K562 (cell line): Measurements from ENCODE around the gene FSTL4. TPM values are rescaled to one million over a fixed set of nuclear protein-coding genes. Genes with fewer than 3 reads are reported as not detected.

Source experiments
- ATAC-seq: fragments of 200-7000 bp; cut with Tn5 transposase; 3 replicates; pipeline ENCODE4 v1.9.1; 2020; ENCODE audit warnings: moderate library complexity
- BruUV-seq: library from RNA; stranded (reverse); fragments of 400-500 nt; replicated peaks from 2 replicates; lab custom pipeline; 2021; lab: Mats Ljungman, UMichigan
- CTCF ChIA-PET: fragments of 300-600 bp; formaldehyde crosslinking; extraction: SDS; loops from one replicate; lab custom pipeline; 2021; ENCODE audit warnings: low intra/inter-chr PET ratio; lab: Yijun Ruan, JAX
- POLR2A ChIA-PET: fragments of 300-600, 350-650 bp; sonication (Branson Sonifier 250); formaldehyde crosslinking; extraction: SDS; loops from one replicate; lab custom pipeline; 2021; ENCODE audit warnings: antibody characterized with exemption, inconsistent platforms; lab: Yijun Ruan, JAX
- DNase-seq, 4 experiments: peaks; one replicate each; pipeline versions ENCODE4 v3.0.0 to v3.0.0-alpha.2; 2011 to 2018; ENCODE audit warnings: low spot score in 3 of 4, mixed read lengths in 3 of 4; ENCODE audit errors: extremely low read depth in 1 of 4
- FAIRE-seq: peaks from 2 replicates; lab custom pipeline; 2011; peaks lifted over from hg19 to GRCh38; lab: Jason Lieb, UNC
- H2AFZ ChIP-seq: 2 replicates; pipeline ENCODE4 v1.6.0; 2011; ENCODE audit warnings: low read depth, low read length, control low read depth, inconsistent platforms
- H3K27ac ChIP-seq: fragments of 200-600 bp; 3 replicates; pipeline ENCODE4 v1.8.0; 2011; ENCODE audit warnings: low read depth, mild to moderate bottlenecking, control low read depth, inconsistent platforms, low read length, moderate library complexity, mixed read lengths; ENCODE audit errors: extremely low read depth
- H3K27me3 ChIP-seq, 2 experiments: fragments of 300-600 bp in 1 of 2; 2 replicates in 1 of 2; 3 replicates in 1 of 2; pipeline versions ENCODE4 v1.6.0 to v1.8.0; 2011; ENCODE audit warnings: inconsistent platforms in 2 of 2, low read length in 2 of 2, mild to moderate bottlenecking in 1 of 2, mixed read lengths in 1 of 2, moderate library complexity in 1 of 2; ENCODE audit not compliant: control insufficient read depth in 2 of 2, insufficient read depth in 2 of 2
- H3K36me3 ChIP-seq: fragments of 300-600 bp; 3 replicates; pipeline ENCODE4 v1.8.0; 2011; ENCODE audit warnings: mild to moderate bottlenecking, low read length, inconsistent platforms; ENCODE audit not compliant: control insufficient read depth, insufficient read depth
- H3K4me1 ChIP-seq, 2 experiments: fragments of 200-600 bp in 1 of 2; replicated peaks in 1 of 2; 2 replicates in 1 of 2; 3 replicates in 1 of 2; pipeline versions ENCODE4 v1.5.1 to v1.8.0; 2011; ENCODE audit warnings: inconsistent platforms in 2 of 2, low read length in 2 of 2, mild to moderate bottlenecking in 1 of 2, mixed read lengths in 1 of 2, moderate library complexity in 1 of 2; ENCODE audit not compliant: control insufficient read depth in 2 of 2, insufficient read depth in 2 of 2
- H3K4me2 ChIP-seq: 2 replicates; pipeline ENCODE4 v1.6.1; 2011; ENCODE audit warnings: low read length, control low read depth, inconsistent platforms, mixed read lengths; ENCODE audit not compliant: insufficient read depth
- H3K4me3 ChIP-seq: fragments of 200-600 bp; sonication (generic), shearing (Covaris generic); 2 replicates; pipeline ENCODE4 v1.5.1; 2016; ENCODE audit warnings: control low read depth, inconsistent platforms
- H3K79me2 ChIP-seq: fragments of 200-600 bp; 3 replicates; pipeline ENCODE4 v1.8.0; 2011; ENCODE audit warnings: low read length, inconsistent platforms; ENCODE audit not compliant: control insufficient read depth, insufficient read depth
- H3K9ac ChIP-seq, 2 experiments: 2 replicates each; pipeline versions ENCODE4 v1.6.0 to v1.6.1; 2011; ENCODE audit warnings: low read depth in 2 of 2, low read length in 2 of 2, control low read depth in 1 of 2, inconsistent platforms in 1 of 2, mild to moderate bottlenecking in 1 of 2, mixed read lengths in 1 of 2; ENCODE audit not compliant: insufficient read depth in 1 of 2
- H3K9me1 ChIP-seq: one replicate; pipeline ENCODE4 v1.6.0; 2011; ENCODE audit warnings: inconsistent platforms, mild to moderate bottlenecking, low read length, moderate library complexity; ENCODE audit not compliant: control insufficient read depth, insufficient read depth
- H3K9me3 ChIP-seq: replicated peaks from 2 replicates; pipeline ENCODE4 v1.5.1; 2011; ENCODE audit warnings: low read depth, low read length, inconsistent platforms; ENCODE audit not compliant: control insufficient read depth, insufficient read depth
- H4K20me1 ChIP-seq: replicated peaks from 2 replicates; pipeline ENCODE4 v1.6.1; 2011; ENCODE audit warnings: low read length, inconsistent platforms, mixed read lengths; ENCODE audit not compliant: control insufficient read depth, insufficient read depth
- GABPB1 ChIP-seq: sonication (generic); formaldehyde crosslinking; IDR thresholded peaks from 2 replicates; pipeline ENCODE4 v1.8.0; 2022; ENCODE audit warnings: mild to moderate bottlenecking, missing genetic modification reagents
- MCM5 ChIP-seq: fragments of 450-650 bp; IDR thresholded peaks from 2 replicates; pipeline ENCODE4 v1.6.1; 2016; ENCODE audit warnings: low read depth
- PPARD ChIP-seq: fragments of 250-450 bp; sonication (Bioruptor Pico); IDR thresholded peaks from 2 replicates; pipeline ENCODE4 v1.8.0; 2022; ENCODE audit warnings: inconsistent platforms, mild to moderate bottlenecking, moderate library complexity
- RBM15 ChIP-seq: fragments of 200-400 bp; formaldehyde crosslinking; IDR thresholded peaks from 2 replicates; pipeline ENCODE4 v1.6.1; 2018; ENCODE audit warnings: mild to moderate bottlenecking, low read length, moderate library complexity; ENCODE audit not compliant: insufficient read depth
- SP2 ChIP-seq: IDR thresholded peaks from 2 replicates; pipeline ENCODE4 v1.6.1; 2011; ENCODE audit warnings: mild to moderate bottlenecking, low read depth, low read length, moderate library complexity; ENCODE audit not compliant: poor library complexity, severe bottlenecking; ENCODE audit errors: extremely low read depth
- WGBS: fragments of 100-300 bp; shearing (Covaris generic); methylation state at CpG from one replicate; pipeline ENCODE4 v1.1.6; 2016; ENCODE audit warnings: low coverage, mixed read lengths; ENCODE audit not compliant: insufficient coverage; ENCODE audit errors: missing lambda C conversion rate; 5-methylcytosine and 5-hydroxymethylcytosine counted together
- in situ Hi-C: fragments of 300-500 bp; cut with MboI; formaldehyde crosslinking; loops from 4 replicates; pipeline ENCODE4 v1.15.0; 2018; ENCODE audit warnings: inconsistent platforms, mixed read lengths
- intact Hi-C: fragments of 100-400 bp; cut with micrococcal nuclease; formaldehyde crosslinking; loops from 2 replicates; pipeline ENCODE4 v1.14.2; 2022
- polyA plus RNA-seq, 8 experiments: library from polyadenylated mRNA; depleted of rRNA in 4 of 8; stranded (reverse) in 5 of 8; unstranded in 3 of 8; fragments of >200 nt; fragmentation: Nextera tagmentation in 2 of 8; fragmentation: Illumina TruSeq in 1 of 8; extraction: Ambion mirVana in 2 of 8; extraction: Trizol in 1 of 8; gene quantifications; 2 replicates each; pipeline versions ENCODE4 v1.2.1 to v1.2.3, GENCODE V29; 2011 to 2014; ENCODE audit warnings: inconsistent platforms in 1 of 8, missing spikeins in 1 of 8
- total RNA-seq, 7 experiments: library from RNA; depleted of rRNA in 6 of 7; stranded (reverse); fragments of >200 nt in 6 of 7; fragmentation: Illumina TruSeq in 2 of 7; extraction: Trizol in 2 of 7; gene quantifications; 2 replicates each; pipeline versions ENCODE4 v1.2.1 to v1.2.3, GENCODE V29; 2011 to 2021; ENCODE audit warnings: low replicate concordance in 1 of 7
- TF ChIP-seq, protein P1 (sequence below): fragments of 250-450 bp; sonication (Bioruptor Pico); IDR thresholded peaks from 2 replicates; pipeline ENCODE4 v1.4.0; 2020; ENCODE audit warnings: borderline replicate concordance
- TF ChIP-seq, protein P2 (sequence below): fragments of 250-450 bp; sonication (Bioruptor Pico); IDR thresholded peaks from 2 replicates; pipeline ENCODE4 v1.4.0; 2020
- TF ChIP-seq, protein P3 (sequence below): fragments of 250-450 bp; sonication (Bioruptor Pico); IDR thresholded peaks from 2 replicates; pipeline ENCODE4 v1.5.0; 2020; ENCODE audit warnings: mild to moderate bottlenecking, borderline replicate concordance
- TF ChIP-seq, protein P4 (sequence below), 3 experiments: fragments of 200-800 bp in 1 of 3; sonication (Bioruptor generic) in 1 of 3; sonication (generic) in 1 of 3; formaldehyde crosslinking in 1 of 3; IDR thresholded peaks; 2 replicates each; pipeline versions ENCODE4 v1.6.1 to v1.8.0; 2016 to 2022; ENCODE audit warnings: mild to moderate bottlenecking in 2 of 3, missing compliant biosample characterization in 2 of 3, missing genetic modification characterization in 2 of 3, missing genetic modification reagents in 1 of 3
- TF ChIP-seq, protein P5 (sequence below): fragments of 250-450 bp; sonication (Bioruptor Pico); IDR thresholded peaks from 2 replicates; pipeline ENCODE4 v1.5.1; 2021; ENCODE audit warnings: mild to moderate bottlenecking

The FSTL4 gene
- total and polyA plus RNA-seq, 9 of the 15 experiments (the other 6 are each of a cell fraction or from before 2014, with no cell fraction given) = 0.08 to 0.18 (median 0.10) TPM; not detected in 5

DNA sequence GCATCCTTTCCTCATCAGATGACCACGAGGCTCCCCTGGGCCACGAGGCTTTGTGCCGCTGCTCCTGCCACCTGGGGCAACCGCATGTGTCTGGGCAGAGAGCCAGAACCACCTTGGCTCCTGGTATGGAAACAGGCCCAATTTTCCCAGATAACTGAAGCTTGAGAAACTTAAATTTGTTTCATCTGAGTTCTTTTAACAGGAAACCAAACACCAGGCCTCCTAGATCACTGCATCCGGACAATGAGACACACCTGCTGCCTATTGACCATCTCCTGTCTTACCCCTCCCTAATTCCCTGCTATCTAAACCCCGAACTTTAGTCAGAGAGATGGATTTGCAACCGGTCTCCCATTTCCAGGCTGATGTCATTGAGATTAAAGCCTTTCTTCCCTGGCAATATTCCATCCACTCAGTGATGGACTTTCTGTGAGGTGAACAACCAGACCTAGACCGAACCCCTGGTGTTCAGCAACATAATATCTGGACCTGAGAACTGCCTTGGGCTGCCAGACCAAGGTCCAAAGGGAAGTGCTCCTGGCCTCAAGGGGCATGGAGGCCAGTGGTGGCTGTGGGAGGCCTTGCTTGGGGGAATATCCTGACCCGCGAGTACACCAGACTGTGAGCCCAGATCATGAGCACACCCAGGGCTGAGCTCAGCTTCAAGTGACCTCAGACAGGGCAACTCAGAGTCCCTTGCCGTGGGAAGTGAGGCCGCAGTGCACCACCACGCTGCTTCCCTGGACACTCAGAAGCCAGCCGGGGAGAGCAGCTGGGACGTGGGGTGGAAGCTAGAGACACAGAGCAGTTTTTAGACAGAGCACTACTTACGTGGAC is 360.8 kb downstream of the FSTL4 start (continued):
- TF ChIP-seq, protein P1, sequence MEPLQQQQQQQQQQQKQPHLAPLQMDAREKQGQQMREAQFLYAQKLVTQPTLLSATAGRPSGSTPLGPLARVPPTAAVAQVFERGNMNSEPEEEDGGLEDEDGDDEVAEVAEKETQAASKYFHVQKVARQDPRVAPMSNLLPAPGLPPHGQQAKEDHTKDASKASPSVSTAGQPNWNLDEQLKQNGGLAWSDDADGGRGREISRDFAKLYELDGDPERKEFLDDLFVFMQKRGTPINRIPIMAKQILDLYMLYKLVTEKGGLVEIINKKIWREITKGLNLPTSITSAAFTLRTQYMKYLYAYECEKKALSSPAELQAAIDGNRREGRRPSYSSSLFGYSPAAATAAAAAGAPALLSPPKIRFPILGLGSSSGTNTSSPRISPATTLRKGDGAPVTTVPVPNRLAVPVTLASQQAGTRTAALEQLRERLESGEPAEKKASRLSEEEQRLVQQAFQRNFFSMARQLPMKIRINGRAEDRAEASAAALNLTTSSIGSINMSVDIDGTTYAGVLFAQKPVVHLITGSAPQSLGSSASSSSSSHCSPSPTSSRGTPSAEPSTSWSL (CRISPR knock-in tag) = no peak
- TF ChIP-seq PPARD = no peak
- TF ChIP-seq, protein P2, sequence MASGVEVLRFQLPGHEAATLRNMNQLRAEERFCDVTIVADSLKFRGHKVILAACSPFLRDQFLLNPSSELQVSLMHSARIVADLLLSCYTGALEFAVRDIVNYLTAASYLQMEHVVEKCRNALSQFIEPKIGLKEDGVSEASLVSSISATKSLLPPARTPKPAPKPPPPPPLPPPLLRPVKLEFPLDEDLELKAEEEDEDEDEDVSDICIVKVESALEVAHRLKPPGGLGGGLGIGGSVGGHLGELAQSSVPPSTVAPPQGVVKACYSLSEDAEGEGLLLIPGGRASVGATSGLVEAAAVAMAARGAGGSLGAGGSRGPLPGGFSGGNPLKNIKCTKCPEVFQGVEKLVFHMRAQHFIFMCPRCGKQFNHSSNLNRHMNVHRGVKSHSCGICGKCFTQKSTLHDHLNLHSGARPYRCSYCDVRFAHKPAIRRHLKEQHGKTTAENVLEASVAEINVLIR (CRISPR knock-in tag) = no peak

DNA sequence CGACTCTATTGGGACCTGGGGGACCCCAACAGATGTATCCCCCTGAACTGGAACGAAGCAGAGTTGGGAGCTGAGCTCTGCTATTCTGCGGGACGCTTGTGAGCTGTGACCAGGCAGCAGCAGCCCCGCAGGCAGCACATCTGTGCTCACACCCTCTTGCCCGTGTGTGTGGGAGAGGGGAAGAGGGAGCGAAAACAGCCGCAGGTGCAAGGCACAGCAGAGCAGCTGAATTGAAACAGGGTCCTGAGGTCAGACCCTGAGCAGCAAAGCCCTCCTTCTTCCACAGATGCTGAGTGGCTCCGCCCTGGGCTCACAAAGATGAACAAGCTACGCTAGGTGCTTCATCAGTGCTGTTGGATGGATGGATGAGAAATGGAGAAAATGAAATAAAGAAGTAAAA is 361.8 kb downstream of the FSTL4 start:
- no TSS peak for BruUV-seq
- TF ChIP-seq SP2 = no peak
- TF ChIP-seq MCM5 = no peak
- TF ChIP-seq, protein P3, sequence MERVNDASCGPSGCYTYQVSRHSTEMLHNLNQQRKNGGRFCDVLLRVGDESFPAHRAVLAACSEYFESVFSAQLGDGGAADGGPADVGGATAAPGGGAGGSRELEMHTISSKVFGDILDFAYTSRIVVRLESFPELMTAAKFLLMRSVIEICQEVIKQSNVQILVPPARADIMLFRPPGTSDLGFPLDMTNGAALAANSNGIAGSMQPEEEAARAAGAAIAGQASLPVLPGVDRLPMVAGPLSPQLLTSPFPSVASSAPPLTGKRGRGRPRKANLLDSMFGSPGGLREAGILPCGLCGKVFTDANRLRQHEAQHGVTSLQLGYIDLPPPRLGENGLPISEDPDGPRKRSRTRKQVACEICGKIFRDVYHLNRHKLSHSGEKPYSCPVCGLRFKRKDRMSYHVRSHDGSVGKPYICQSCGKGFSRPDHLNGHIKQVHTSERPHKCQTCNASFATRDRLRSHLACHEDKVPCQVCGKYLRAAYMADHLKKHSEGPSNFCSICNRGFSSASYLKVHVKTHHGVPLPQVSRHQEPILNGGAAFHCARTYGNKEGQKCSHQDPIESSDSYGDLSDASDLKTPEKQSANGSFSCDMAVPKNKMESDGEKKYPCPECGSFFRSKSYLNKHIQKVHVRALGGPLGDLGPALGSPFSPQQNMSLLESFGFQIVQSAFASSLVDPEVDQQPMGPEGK (CRISPR knock-in tag) = no peak
- TF ChIP-seq, protein P4, sequence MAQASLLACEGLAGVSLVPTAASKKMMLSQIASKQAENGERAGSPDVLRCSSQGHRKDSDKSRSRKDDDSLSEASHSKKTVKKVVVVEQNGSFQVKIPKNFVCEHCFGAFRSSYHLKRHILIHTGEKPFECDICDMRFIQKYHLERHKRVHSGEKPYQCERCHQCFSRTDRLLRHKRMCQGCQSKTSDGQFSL (CRISPR knock-in tag; IDR thresholded peaks at IDR 0.05) = no peak
- TF ChIP-seq, protein P4 (tag; IDR thresholded peaks at IDR 0.05) = no peak
- TF ChIP-seq, protein P5, sequence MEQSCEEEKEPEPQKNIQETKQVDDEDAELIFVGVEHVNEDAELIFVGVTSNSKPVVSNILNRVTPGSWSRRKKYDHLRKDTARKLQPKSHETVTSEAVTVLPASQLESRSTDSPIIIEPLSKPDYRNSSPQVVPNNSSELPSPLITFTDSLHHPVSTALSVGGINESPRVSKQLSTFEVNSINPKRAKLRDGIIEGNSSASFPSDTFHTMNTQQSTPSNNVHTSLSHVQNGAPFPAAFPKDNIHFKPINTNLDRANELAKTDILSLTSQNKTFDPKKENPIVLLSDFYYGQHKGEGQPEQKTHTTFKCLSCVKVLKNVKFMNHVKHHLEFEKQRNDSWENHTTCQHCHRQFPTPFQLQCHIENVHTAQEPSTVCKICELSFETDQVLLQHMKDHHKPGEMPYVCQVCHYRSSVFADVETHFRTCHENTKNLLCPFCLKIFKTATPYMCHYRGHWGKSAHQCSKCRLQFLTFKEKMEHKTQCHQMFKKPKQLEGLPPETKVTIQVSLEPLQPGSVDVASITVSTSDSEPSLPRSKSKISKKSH (CRISPR knock-in tag) = no peak
- no peak for TF ChIP-seq RBM15
- TF ChIP-seq GABPB1 (CRISPR knock-in tag) = no peak

More for the DNA sequence above, 361.8 kb downstream of the FSTL4 start:
- peaks cover 21 to 38% of the 10 kb centered on the region in 2 experiments for H3K4me1 ChIP-seq
- H3K36me3 ChIP-seq = no peaks in the 10 kb centered on the region
- no peak overlapping the region for H3K27ac ChIP-seq
- DNase-seq (no peak), ATAC-seq (no peak), FAIRE-seq (no peak)
- 0 out of 2 replicates have a peak, but pooled peaks cover 19% of the 10 kb centered on the region for H4K20me1 ChIP-seq
- intact Hi-C loops (no loop called here), in situ Hi-C loops (no loop called here)
- H3K79me2 ChIP-seq = no peaks in the 10 kb centered on the region
- H3K9ac ChIP-seq = peak overlapping the region in 1 of 2 experiments; percentile 21; a peak in 1 of 4 replicates
- H3K4me3 ChIP-seq = no peak overlapping the region
- H3K9me1 ChIP-seq = peaks cover 3% of the 10 kb centered on the region
- CTCF ChIA-PET = interaction anchor here (4.0 kb wide), 1 partner anchor 138 kb away, joined by 69 read pairs; no protein-coding TSS in a partner anchor
- H3K4me2 ChIP-seq = no peak overlapping the region
- WGBS = 25% methylated on average over 9 of the region's 10 CpGs
- POLR2A ChIA-PET = interaction anchor here (0.6 to 3.0 kb wide), 2 partner anchors 10 to 467 kb away, joined by 3 to 24 read pairs; no protein-coding TSS in a partner anchor
- H3K9me3 ChIP-seq = no peaks in the 10 kb centered on the region
- peaks cover 22 to 42% of the 10 kb centered on the region in 2 experiments; a peak in 4 of 5 replicates for H3K27me3 ChIP-seq
- H2AFZ ChIP-seq = no peak overlapping the region
